Activated naive CD4-positive, alpha-beta T cell treated with anti-CD3 and anti-CD28 coated beads, Interleukin-2, amount 10 ng/mL, durations not matched to agents 7 days and 5 days (primary cell): ENCODE results near the gene SEC24D.
"Not testable (repeated sequence)": the region's sequence is repeated elsewhere in the genome, so short reads cannot be mapped to it uniquely, and the experiment has no call there.

ENCODE experiments used
- CTCF ChIA-PET: fragments of 350-600 bp; sonication (Branson Sonifier 250); formaldehyde crosslinking; loops from one replicate; lab custom pipeline; 2021; ENCODE audit warnings: antibody characterized with exemption; lab: Charles Lee
- DNase-seq: peaks from one replicate; pipeline ENCODE4 v3.0.0-alpha.2; 2020
- H3K27ac Mint-ChIP-seq: one replicate; pipeline ENCODE4 v1.8.0; 2021; ENCODE audit warnings: mild to moderate bottlenecking, moderate library complexity, mixed read lengths
- H3K27me3 Mint-ChIP-seq: one replicate; pipeline ENCODE4 v1.8.0; 2021; ENCODE audit warnings: mild to moderate bottlenecking, mixed read lengths
- H3K36me3 Mint-ChIP-seq: one replicate; pipeline ENCODE4 v1.8.0; 2021; ENCODE audit warnings: mixed read lengths
- H3K4me1 Mint-ChIP-seq: one replicate; pipeline ENCODE4 v1.8.0; 2021; ENCODE audit warnings: mixed read lengths
- H3K4me3 Mint-ChIP-seq: one replicate; pipeline ENCODE4 v1.8.0; 2021; ENCODE audit warnings: mild to moderate bottlenecking, moderate library complexity, mixed read lengths
- H3K9me3 Mint-ChIP-seq: one replicate; pipeline ENCODE4 v1.8.0; 2021; ENCODE audit warnings: mixed read lengths

Gene SEC24D

GRCh38 chr4:118784776-118785175, 51.1 kb downstream of the SEC24D start:
- peaks cover 30% of the 10 kb centered on the region for H3K36me3 Mint-ChIP-seq
- no peak overlapping the region for H3K27ac Mint-ChIP-seq
- H3K27me3 Mint-ChIP-seq: no peaks in the 10 kb centered on the region
- DNase-seq: no peak
- CTCF ChIA-PET: interaction anchor here (1.2 kb wide), 1 partner anchor 13 kb away, joined by 3 read pairs; no protein-coding TSS in a partner anchor
- H3K4me3 Mint-ChIP-seq: no peak overlapping the region
- H3K4me1 Mint-ChIP-seq: no peaks in the 10 kb centered on the region
- H3K9me3 Mint-ChIP-seq: no peaks in the 10 kb centered on the region

DNA sequence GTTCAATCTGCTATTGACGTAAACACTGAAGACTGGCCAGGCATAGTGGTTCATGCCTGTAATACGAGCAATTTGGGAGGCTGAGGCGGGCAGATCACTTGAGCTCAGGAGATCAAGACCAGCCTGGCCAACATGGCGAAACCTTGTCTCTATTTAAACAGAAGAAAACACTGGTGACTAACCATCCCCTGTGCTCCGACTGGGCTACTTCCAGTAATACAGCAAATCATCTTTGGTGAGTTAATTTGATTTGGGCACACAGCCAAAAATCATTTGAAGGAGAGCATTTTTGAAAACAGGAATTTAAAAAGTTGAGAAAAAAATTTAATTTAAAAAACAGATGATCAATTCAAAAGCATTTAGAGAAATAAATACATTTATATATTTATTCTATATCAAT, 52.0 kb downstream of the SEC24D start:
- DNase-seq: no peak
- no peaks in the 10 kb centered on the region for H3K27me3 Mint-ChIP-seq
- H3K27ac Mint-ChIP-seq: no peak overlapping the region
- no peak overlapping the region for H3K4me3 Mint-ChIP-seq
- no peaks in the 10 kb centered on the region for H3K4me1 Mint-ChIP-seq
- CTCF ChIA-PET: interaction anchor here (0.8 kb wide), 1 partner anchor 9 kb away, joined by 3 read pairs; no protein-coding TSS in a partner anchor
- no peaks in the 10 kb centered on the region for H3K9me3 Mint-ChIP-seq
- H3K36me3 Mint-ChIP-seq: peaks cover 29% of the 10 kb centered on the region

DNA sequence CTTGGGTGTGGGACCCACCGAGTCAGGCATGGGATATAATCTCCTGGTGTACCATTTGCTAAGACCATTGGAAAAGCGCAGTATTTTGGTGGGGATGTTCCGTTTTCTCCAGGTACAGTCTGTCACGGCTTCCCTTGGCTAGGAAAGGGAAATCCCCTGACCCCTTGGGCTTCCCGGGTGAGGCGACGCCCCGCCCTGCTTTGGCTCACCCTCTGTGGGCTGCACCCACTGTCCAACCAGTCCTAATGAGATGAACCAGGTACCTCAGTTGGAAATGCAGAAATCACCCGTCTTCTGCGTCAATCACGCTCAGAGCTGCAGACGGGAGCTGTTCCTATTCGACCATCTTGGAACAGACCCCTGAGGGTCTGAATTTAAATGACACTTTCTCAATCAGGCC, 53.0 kb downstream of the SEC24D start:
- H3K4me1 Mint-ChIP-seq, H3K9me3 Mint-ChIP-seq, H3K27me3 Mint-ChIP-seq, H3K4me3 Mint-ChIP-seq, H3K27ac Mint-ChIP-seq, DNase-seq: not testable (repeated sequence)
- CTCF ChIA-PET: interaction anchor here (1.4 kb wide), 1 partner anchor 11 kb away, joined by 3 read pairs; no protein-coding TSS in a partner anchor
- H3K36me3 Mint-ChIP-seq: peaks cover 26% of the 10 kb centered on the region

GRCh38 chr4:118777649-118778048, 58.3 kb downstream of the SEC24D start:
- peaks cover 15% of the 10 kb centered on the region for H3K36me3 Mint-ChIP-seq
- H3K4me1 Mint-ChIP-seq, H3K4me3 Mint-ChIP-seq: not testable (repeated sequence)

DNA sequence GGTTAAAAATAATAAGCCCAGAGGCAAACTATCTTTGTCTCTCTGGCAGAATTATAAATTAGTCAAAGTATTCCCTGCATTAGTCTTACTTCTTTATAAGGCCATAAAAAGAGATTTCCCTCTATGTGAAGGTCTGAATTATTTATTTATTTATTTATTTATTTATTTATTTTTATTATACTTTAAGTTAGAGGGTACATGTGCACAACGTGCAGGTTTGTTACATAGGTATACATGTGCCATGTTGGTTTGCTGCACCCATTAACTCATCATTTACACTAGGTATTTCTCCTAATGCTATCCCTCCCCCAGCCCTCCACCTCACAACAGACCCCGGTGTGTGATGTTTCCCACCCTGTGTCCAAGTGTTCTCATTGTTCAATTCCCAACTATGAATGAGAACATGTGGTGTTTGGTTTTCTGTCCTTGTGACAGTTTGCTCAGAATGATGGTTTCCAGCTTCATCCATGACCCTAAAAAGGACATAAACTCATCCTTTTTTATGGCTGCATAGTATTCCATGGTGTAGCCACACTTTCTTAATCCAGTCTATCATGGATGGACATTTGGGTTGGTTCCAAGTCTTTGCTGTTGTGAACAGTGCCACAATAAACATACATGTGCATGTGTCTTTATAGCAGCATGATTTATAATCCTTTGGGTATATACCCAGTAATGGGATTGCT, 58.8 kb downstream of the SEC24D start:
- H3K4me3 Mint-ChIP-seq, H3K27me3 Mint-ChIP-seq, H3K9me3 Mint-ChIP-seq, H3K27ac Mint-ChIP-seq, H3K36me3 Mint-ChIP-seq, CTCF ChIA-PET, H3K4me1 Mint-ChIP-seq, DNase-seq: not testable (repeated sequence)

More at GRCh38 chr4:118777649-118778048, 58.3 kb downstream of the SEC24D start:
- H3K27me3 Mint-ChIP-seq, CTCF ChIA-PET, H3K9me3 Mint-ChIP-seq, DNase-seq: not testable (repeated sequence)
- peak overlapping the region; percentile 22 for H3K27ac Mint-ChIP-seq

DNA sequence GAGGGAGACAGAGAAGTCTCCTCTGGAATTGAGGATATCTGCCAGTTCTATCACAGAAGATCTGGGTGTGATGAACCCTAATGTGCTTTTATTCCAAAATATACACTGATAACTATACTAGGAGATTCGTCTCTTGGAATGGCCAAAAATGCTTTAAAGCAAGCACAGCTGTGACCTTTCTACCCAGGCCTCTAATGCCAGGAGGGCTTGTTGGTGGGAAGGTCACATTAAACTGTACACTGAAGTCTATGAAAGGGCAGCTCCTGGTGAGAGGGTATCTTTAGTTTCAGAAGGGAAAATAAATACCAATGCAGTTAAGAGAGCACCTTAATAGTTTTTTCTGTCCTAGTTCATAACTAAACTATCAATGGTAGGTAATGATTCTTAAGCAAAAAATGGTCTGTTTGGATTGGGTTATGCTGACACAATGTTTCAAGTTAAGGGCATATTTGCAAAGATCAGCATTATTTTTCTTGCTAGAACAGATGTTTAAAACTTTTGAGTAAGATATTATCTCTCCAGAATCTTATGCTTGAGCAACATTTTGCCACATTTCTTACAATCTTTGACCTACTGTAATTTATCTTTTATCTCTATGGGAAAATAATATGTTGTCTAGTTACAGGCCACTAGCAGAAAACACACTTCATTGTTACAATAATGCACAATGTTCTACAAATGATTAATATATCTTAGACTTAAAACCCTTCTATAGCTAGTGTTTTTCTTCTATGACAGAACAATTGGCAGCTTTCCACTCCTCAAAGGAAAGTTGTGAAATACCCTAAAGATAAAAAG, 59.6 kb downstream of the SEC24D start:
- Mint-ChIP-seq H3K36me3 (peaks cover 4% of the 10 kb centered on the region), H3K9me3 (peaks cover 2% of the 10 kb centered on the region), H3K27me3 (no peaks in the 10 kb centered on the region), H3K4me3 (no peak overlapping the region), H3K27ac (no peak overlapping the region), H3K4me1 (no peaks in the 10 kb centered on the region)
- CTCF ChIA-PET: no interaction called here
- DNase-seq: no peak

DNA sequence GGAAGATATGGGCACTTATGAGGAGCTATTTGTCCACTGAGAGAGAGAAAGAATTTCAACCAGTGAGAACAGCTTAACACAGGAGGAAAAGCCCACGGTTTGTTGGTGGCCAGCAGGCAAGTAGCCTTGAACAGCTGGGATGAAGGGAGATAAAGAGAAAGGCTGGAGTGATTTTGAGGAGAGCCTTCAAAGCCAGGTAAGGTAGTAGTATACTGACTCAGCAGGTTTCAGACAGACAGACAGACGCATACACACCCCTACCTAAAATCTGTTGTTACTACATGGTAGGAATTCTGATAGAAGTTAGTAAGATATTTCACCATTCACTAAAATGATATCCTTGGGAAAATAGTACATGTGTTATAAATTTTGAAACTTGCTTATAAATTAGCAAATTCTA, 60.5 kb downstream of the SEC24D start:
- no peaks in the 10 kb centered on the region for H3K36me3 Mint-ChIP-seq
- CTCF ChIA-PET: no interaction called here
- no peaks in the 10 kb centered on the region for H3K27me3 Mint-ChIP-seq
- peaks cover 2% of the 10 kb centered on the region for H3K9me3 Mint-ChIP-seq
- H3K4me1 Mint-ChIP-seq: no peaks in the 10 kb centered on the region
- no peak for DNase-seq
- H3K27ac Mint-ChIP-seq: no peak overlapping the region
- H3K4me3 Mint-ChIP-seq: no peak overlapping the region

DNA sequence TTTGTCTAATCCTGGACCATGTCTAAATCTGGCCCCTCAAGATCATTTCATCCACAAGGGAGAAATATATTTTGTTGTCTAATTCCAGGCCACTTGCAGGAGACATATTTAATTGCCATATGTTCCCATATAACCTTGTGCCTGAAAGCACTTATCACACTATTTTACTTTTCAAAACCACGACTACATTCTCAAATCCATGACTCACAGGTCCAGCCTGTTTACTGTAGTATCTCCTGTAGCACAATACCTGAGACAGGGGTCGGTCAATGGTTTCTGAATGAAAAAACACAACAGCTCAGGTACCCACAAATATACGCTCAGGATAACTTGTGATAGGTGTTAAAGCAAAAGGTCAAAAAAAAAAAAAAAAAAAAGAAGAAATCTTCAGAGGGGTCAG, 60.9 kb downstream of the SEC24D start:
- Mint-ChIP-seq H3K27ac (no peak overlapping the region), H3K4me3 (no peak overlapping the region)

GRCh38 chr4:118774321-118774720, 61.6 kb downstream of the SEC24D start:
- DNase-seq: no peak
- CTCF ChIA-PET: interaction anchor here (0.8 to 1.5 kb wide), 7 partner anchors 10 to 194 kb away, joined by 3 to 4 read pairs (median 3); no protein-coding TSS in a partner anchor
- Mint-ChIP-seq H3K27me3 (no peaks in the 10 kb centered on the region), H3K27ac (no peak overlapping the region), H3K4me3 (no peak overlapping the region), H3K36me3 (no peaks in the 10 kb centered on the region), H3K9me3 (peaks cover 2% of the 10 kb centered on the region), H3K4me1 (no peaks in the 10 kb centered on the region)

More for the DNA sequence above, 60.9 kb downstream of the SEC24D start:
- Mint-ChIP-seq H3K4me1 (no peaks in the 10 kb centered on the region), H3K9me3 (peaks cover 2% of the 10 kb centered on the region), H3K27me3 (no peaks in the 10 kb centered on the region), H3K36me3 (no peaks in the 10 kb centered on the region)
- DNase-seq: no peak
- CTCF ChIA-PET: interaction anchor here (1.2 to 1.5 kb wide), 3 partner anchors 9 to 117 kb away, joined by 3 to 4 read pairs (median 3); no protein-coding TSS in a partner anchor

- no peak overlapping the region for H3K4me3 Mint-ChIP-seq
- CTCF ChIA-PET: interaction anchor here (0.8 kb wide), 1 partner anchor 113 kb away, joined by 3 read pairs; no protein-coding TSS in a partner anchor
- no peaks in the 10 kb centered on the region for H3K36me3 Mint-ChIP-seq
- no peak overlapping the region for H3K27ac Mint-ChIP-seq
- no peaks in the 10 kb centered on the region for H3K4me1 Mint-ChIP-seq
- H3K27me3 Mint-ChIP-seq: no peaks in the 10 kb centered on the region
- no peak for DNase-seq
- H3K9me3 Mint-ChIP-seq: peaks cover 2% of the 10 kb centered on the region
Measured at GRCh38 chr4:118773429-118773792, 62.5 kb downstream of the SEC24D start.

GRCh38 chr4:118772767-118773428, 63.0 kb downstream of the SEC24D start:
- H3K4me1 Mint-ChIP-seq: no peaks in the 10 kb centered on the region
- H3K36me3 Mint-ChIP-seq: no peaks in the 10 kb centered on the region
- CTCF ChIA-PET: interaction anchor here (1.2 to 2.8 kb wide), 4 partner anchors 92 to 195 kb away, joined by 3 to 36 read pairs (median 11); partner anchors contain the start of gene SYNPO2
- H3K27ac Mint-ChIP-seq: no peak overlapping the region
- no peak overlapping the region for H3K4me3 Mint-ChIP-seq
- no peak for DNase-seq
- no peaks in the 10 kb centered on the region for H3K27me3 Mint-ChIP-seq
- peaks cover 2% of the 10 kb centered on the region for H3K9me3 Mint-ChIP-seq

- H3K27me3 Mint-ChIP-seq: no peaks in the 10 kb centered on the region
- CTCF ChIA-PET: interaction anchor here (0.6 to 2.8 kb wide), 16 partner anchors 11 to 526 kb away, joined by 3 to 36 read pairs (median 4); partner anchors contain the start of genes SEC24D and SYNPO2
- DNase-seq: no peak
- H3K4me3 Mint-ChIP-seq: no peak overlapping the region
- peaks cover under 1% of the 10 kb centered on the region for H3K36me3 Mint-ChIP-seq
- no peaks in the 10 kb centered on the region for H3K4me1 Mint-ChIP-seq
- H3K9me3 Mint-ChIP-seq: no peaks in the 10 kb centered on the region
- no peak overlapping the region for H3K27ac Mint-ChIP-seq
Measured at GRCh38 chr4:118772081-118772766, 63.7 kb downstream of the SEC24D start.

- Mint-ChIP-seq H3K36me3 (peaks cover 11% of the 10 kb centered on the region), H3K4me1 (no peaks in the 10 kb centered on the region), H3K9me3 (no peaks in the 10 kb centered on the region), H3K4me3 (no peak overlapping the region), H3K27me3 (no peaks in the 10 kb centered on the region), H3K27ac (no peak overlapping the region)
- no peak for DNase-seq
- CTCF ChIA-PET: interaction anchor here (2.0 to 2.8 kb wide), 3 partner anchors 24 to 119 kb away, joined by 5 to 36 read pairs (median 15); partner anchors contain the start of gene SYNPO2
Measured at GRCh38 chr4:118770741-118771187, 65.2 kb downstream of the SEC24D start.
